Lower leg skin (tissue), 3 donors: ENCODE measurements around the gene MAEA.

Source experiments
- CTCF ChIP-seq, 3 donors: fragments of 450-650 bp; IDR thresholded peaks; one replicate each; pipeline ENCODE4 v1.5.1; 2016; ENCODE audit warnings: antibody characterized with exemption in 3 of 3, mild to moderate bottlenecking in 3 of 3, moderate library complexity in 2 of 3
- POLR2A ChIP-seq, 2 donors: fragments of 450-650 bp; IDR thresholded peaks; one replicate each; pipeline ENCODE4 v1.6.1; 2016 to 2017; ENCODE audit warnings: antibody characterized with exemption in 2 of 2, mild to moderate bottlenecking in 1 of 2, moderate library complexity in 1 of 2

- TF ChIP-seq CTCF (IDR thresholded peaks at IDR 0.05) (no peak), POLR2A (IDR thresholded peaks at IDR 0.05) (no peak)
Measured at GRCh38 chr4:1307951-1308735, 18.5 kb downstream of the MAEA start.
